GM21619 (cell line): Measurements from ENCODE around the gene SND1.
"Not testable (repeated sequence)": the region's sequence is repeated elsewhere in the genome, so short reads cannot be mapped to it uniquely, and the experiment has no call there.

ENCODE experiments used
- ATAC-seq: cut with Tn5 transposase; IDR thresholded peaks from one replicate; pipeline ENCODE4 v1.9.1; 2021; ENCODE audit not compliant: unreplicated experiment

Gene SND1

GRCh38 chr7:127900732-127901685 is 249.0 kb downstream of the SND1 start:
- ATAC-seq, result no peak

- ATAC-seq, result no peak
Observed at GRCh38 chr7:127901895-127902703, 250.1 kb downstream of the SND1 start.

GRCh38 chr7:127902753-127903152 is 250.8 kb downstream of the SND1 start:
- not testable (repeated sequence) for ATAC-seq

GRCh38 chr7:127903892-127904669 is 252.1 kb downstream of the SND1 start:
- ATAC-seq, result no peak

GRCh38 chr7:127904670-127904985 is 252.6 kb downstream of the SND1 start:
- ATAC-seq, result no peak

- ATAC-seq, result no peak
Observed at GRCh38 chr7:127905021-127905420, 253.0 kb downstream of the SND1 start.

GRCh38 chr7:127905491-127906330 is 253.7 kb downstream of the SND1 start:
- no peak for ATAC-seq

GRCh38 chr7:127907110-127908040 is 255.4 kb downstream of the SND1 start:
- no peak for ATAC-seq

- ATAC-seq, result no peak
Observed at GRCh38 chr7:127908430-127909258, 256.6 kb downstream of the SND1 start.

GRCh38 chr7:127909424-127910152 is 257.6 kb downstream of the SND1 start:
- no peak for ATAC-seq

- ATAC-seq, result no peak
Observed at GRCh38 chr7:127910670-127911069, 258.7 kb downstream of the SND1 start.

- peak; percentile 84 for ATAC-seq
Observed at GRCh38 chr7:127911968-127912511, 260.0 kb downstream of the SND1 start.

GRCh38 chr7:127912901-127913300 is 260.9 kb downstream of the SND1 start:
- ATAC-seq, result no peak

GRCh38 chr7:127913686-127914085 is 261.7 kb downstream of the SND1 start:
- no peak for ATAC-seq

GRCh38 chr7:127914693-127915092 is 262.7 kb downstream of the SND1 start:
- ATAC-seq, result no peak

- ATAC-seq, result no peak
Observed at GRCh38 chr7:127916735-127917134, 264.7 kb downstream of the SND1 start.

GRCh38 chr7:127918130-127918529 is 266.1 kb downstream of the SND1 start:
- no peak for ATAC-seq
